HG02884 (cell line): ENCODE data around the gene CORO7.
"Not testable (repeated sequence)": the region's sequence is repeated elsewhere in the genome, so short reads cannot be mapped to it uniquely, and the experiment has no call there.

Source experiments
- ATAC-seq: cut with Tn5 transposase; IDR thresholded peaks from one replicate; pipeline ENCODE4 v1.9.1; 2021; ENCODE audit warnings: mild to moderate bottlenecking, moderate library complexity; ENCODE audit not compliant: unreplicated experiment

CORO7 gene

GRCh38 chr16:4340443-4340842, 76.0 kb downstream of the CORO7 start:
- no peak for ATAC-seq

- ATAC-seq, result no peak
These were observed 76.5 kb downstream of the CORO7 start for GRCh38 chr16:4339909-4340308.

- no peak for ATAC-seq
These were observed 76.9 kb downstream of the CORO7 start for GRCh38 chr16:4339455-4339854.

GRCh38 chr16:4338712-4339299, 77.6 kb downstream of the CORO7 start:
- ATAC-seq, result no peak

- ATAC-seq, result no peak
These were observed 78.2 kb downstream of the CORO7 start for GRCh38 chr16:4338125-4338582.

GRCh38 chr16:4337540-4338088, 78.8 kb downstream of the CORO7 start:
- no peak for ATAC-seq

- no peak for ATAC-seq
These were observed 79.5 kb downstream of the CORO7 start for GRCh38 chr16:4336701-4337539.

- no peak for ATAC-seq
These were observed 81.5 kb downstream of the CORO7 start for GRCh38 chr16:4334724-4335495.

- not testable (repeated sequence) for ATAC-seq
These were observed 82.7 kb downstream of the CORO7 start for GRCh38 chr16:4333714-4334113.

- ATAC-seq, result no peak
These were observed 83.1 kb downstream of the CORO7 start for GRCh38 chr16:4333308-4333638.

- no peak for ATAC-seq
These were observed 83.6 kb downstream of the CORO7 start for GRCh38 chr16:4332623-4333307.

- no peak for ATAC-seq
These were observed 84.3 kb downstream of the CORO7 start for GRCh38 chr16:4332083-4332482.

GRCh38 chr16:4330277-4330874, 86.0 kb downstream of the CORO7 start:
- ATAC-seq, result no peak

- no peak for ATAC-seq
These were observed 87.3 kb downstream of the CORO7 start for GRCh38 chr16:4328782-4329775.

- no peak for ATAC-seq
These were observed 88.2 kb downstream of the CORO7 start for GRCh38 chr16:4328046-4328781.

GRCh38 chr16:4327386-4328045, 88.9 kb downstream of the CORO7 start:
- no peak for ATAC-seq

- ATAC-seq, result no peak
These were observed 91.1 kb downstream of the CORO7 start for GRCh38 chr16:4325253-4325758.
